Thyroid gland (tissue), 4 donors: ENCODE data around the gene GMFB.

Experiments used
- CTCF ChIP-seq, 6 experiments: fragments of 200-600 bp in 3 of 6; fragments of 450-650 bp in 3 of 6; sonication (generic) in 3 of 6; IDR thresholded peaks; one replicate each; pipeline ENCODE4 v1.5.1; 2016 to 2019; ENCODE audit warnings: antibody characterized with exemption in 6 of 6, mild to moderate bottlenecking in 2 of 6, inconsistent platforms in 1 of 6, moderate library complexity in 1 of 6
- POLR2A ChIP-seq, 2 donors: fragments of 450-650 bp; IDR thresholded peaks; one replicate each; pipeline ENCODE4 v1.6.1; 2017; ENCODE audit warnings: antibody characterized with exemption in 2 of 2, mild to moderate bottlenecking in 2 of 2, moderate library complexity in 1 of 2

GRCh38 chr14:54444681-54445080 lies 44.1 kb downstream of the GMFB start:
- TF ChIP-seq CTCF (IDR thresholded peaks at IDR 0.05) = no peak
- no peak for TF ChIP-seq POLR2A (IDR thresholded peaks at IDR 0.05)
